ENCODE data around the gene SUSD3. TPM values are rescaled to one million over a fixed set of nuclear protein-coding genes. Genes with fewer than 3 reads are reported as not detected.
A peak's percentile ranks its signal among the peaks of the same experiment; 100 is the strongest.

The SUSD3 gene
- polyA plus RNA-seq, 3 donors, result 10.5 to 24.6 (median 15.7) TPM

- Histone ChIP-seq H3K79me2 (ENCODE audit: insufficient read depth, low read length) (peaks cover 38% of the 10 kb centered on the region), H3K4me2 (replicated peaks; ENCODE audit: extremely low read depth, low read length, poor library complexity, severe bottlenecking) (no peak overlapping the region), H3K9ac (ENCODE audit: insufficient read depth, low read length, poor library complexity, severe bottlenecking) (no peak overlapping the region), H3K4me1 (ENCODE audit: control insufficient read depth in 1 of 2, insufficient read depth in 2 of 2, low read length in 2 of 2) (no peaks in the 10 kb centered on the region), H2AFZ (ENCODE audit: insufficient read depth, low read depth, low read length, poor library complexity, severe bottlenecking) (no peak overlapping the region), H4K20me1 (ENCODE audit: insufficient read depth, low read length) (peaks cover 91% of the 10 kb centered on the region), H3K27ac (ENCODE audit: low read depth in 1 of 2, low read length in 2 of 2) (peak overlapping the region in 1 of 2 donors; percentile 20), H3K36me3 (replicated peaks in 1 of 2; ENCODE audit: control insufficient read depth in 1 of 2, insufficient read depth in 2 of 2, low read length in 2 of 2) (peaks cover 79 to 95% of the 10 kb centered on the region in 2 donors), H3K4me3 (replicated peaks in 1 of 3; ENCODE audit: low read depth in 2 of 3, low read length in 3 of 3) (no peak overlapping the region), H3K27me3 (ENCODE audit: control insufficient read depth in 2 of 2, insufficient read depth in 2 of 2, low read length in 2 of 2) (no peaks in the 10 kb centered on the region), H3K9me3 (replicated peaks in 1 of 2; ENCODE audit: control insufficient read depth in 1 of 2, insufficient read depth in 1 of 2, low read length in 2 of 2) (no peaks in the 10 kb centered on the region)
- Mint-ChIP-seq H3K27ac (peak overlapping the region in 1 of 7 donors; percentile 12), H3K4me1 (no peaks in the 10 kb centered on the region), H3K36me3 (peaks cover 69 to 98% of the 10 kb centered on the region in 2 donors), H3K9me3 (peaks cover 0 to 2% (median 0%) of the 10 kb centered on the region in 7 donors), H3K27me3 (ENCODE audit: low read depth in 3 of 3) (peaks cover 0 to 1% (median 0%) of the 10 kb centered on the region in 3 donors), H3K4me3 (no peak overlapping the region)
- intact Hi-C loops (cut with micrococcal nuclease), result no loop called here
- DNase-seq, result no peak
- TF ChIP-seq CTCF (IDR thresholded peaks at IDR 0.05), result no peak
- 100% methylated on average over 4 of the region's 8 CpGs for WGBS (ENCODE audit: insufficient coverage)
These were observed 47.4 kb upstream of the SUSD3 start for GRCh38 chr9:93011114-93011513.

GRCh38 chr9:93012963-93013855, 45.3 kb upstream of the SUSD3 start:
- Mint-ChIP-seq H3K9me3 (peaks cover 0 to 2% (median 0%) of the 10 kb centered on the region in 7 donors), H3K36me3 (peaks cover 67 to 98% of the 10 kb centered on the region in 2 donors), H3K4me3 (no peak overlapping the region), H3K27me3 (ENCODE audit: low read depth in 3 of 3) (peaks cover 0 to 1% (median under 1%) of the 10 kb centered on the region in 3 donors), H3K4me1 (no peaks in the 10 kb centered on the region), H3K27ac (peak overlapping the region in 1 of 7 donors; percentile 53)
- no peak for TF ChIP-seq CTCF (IDR thresholded peaks at IDR 0.05)
- Histone ChIP-seq H3K4me2 (replicated peaks; ENCODE audit: extremely low read depth, low read length, poor library complexity, severe bottlenecking) (no peak overlapping the region), H3K9me3 (replicated peaks in 1 of 2; ENCODE audit: control insufficient read depth in 1 of 2, insufficient read depth in 1 of 2, low read length in 2 of 2) (no peaks in the 10 kb centered on the region), H4K20me1 (ENCODE audit: insufficient read depth, low read length) (peaks cover 93% of the 10 kb centered on the region), H3K4me3 (replicated peaks in 1 of 3; ENCODE audit: low read depth in 2 of 3, low read length in 3 of 3) (no peak overlapping the region), H3K4me1 (ENCODE audit: control insufficient read depth in 1 of 2, insufficient read depth in 2 of 2, low read length in 2 of 2) (no peaks in the 10 kb centered on the region), H3K36me3 (replicated peaks in 1 of 2; ENCODE audit: control insufficient read depth in 1 of 2, insufficient read depth in 2 of 2, low read length in 2 of 2) (peaks cover 78 to 98% of the 10 kb centered on the region in 2 donors), H3K27me3 (ENCODE audit: control insufficient read depth in 2 of 2, insufficient read depth in 2 of 2, low read length in 2 of 2) (no peaks in the 10 kb centered on the region), H3K27ac (ENCODE audit: low read depth in 1 of 2, low read length in 2 of 2) (peak overlapping the region in 1 of 2 donors; percentile 39), H2AFZ (ENCODE audit: insufficient read depth, low read depth, low read length, poor library complexity, severe bottlenecking) (no peak overlapping the region), H3K79me2 (ENCODE audit: insufficient read depth, low read length) (peaks cover 25% of the 10 kb centered on the region), H3K9ac (ENCODE audit: insufficient read depth, low read length, poor library complexity, severe bottlenecking) (no peak overlapping the region)
- 100% methylated on average over 9 of the region's 14 CpGs for WGBS (ENCODE audit: insufficient coverage)
- intact Hi-C loops (cut with micrococcal nuclease), result no loop called here
- DNase-seq, result no peak
